Smooth muscle cell (in vitro differentiated cells): ENCODE data around the gene CYP4F8. TPM values are rescaled to one million over a fixed set of nuclear protein-coding genes. Genes with fewer than 3 reads are reported as not detected.
"Not testable (repeated sequence)": the region's sequence is repeated elsewhere in the genome, so short reads cannot be mapped to it uniquely, and the experiment has no call there.

Experiments used
- DNase-seq: peaks from one replicate; lab custom pipeline; 2025; ENCODE audit not compliant: unreplicated experiment; lab: John Stamatoyannopoulos, UW
- H2AFZ ChIP-seq: fragments of 200-600 bp; sonication (generic); 2 replicates; pipeline ENCODE4 v1.6.0; 2016; ENCODE audit warnings: antibody characterized with exemption, low read depth, mild to moderate bottlenecking
- H3F3A ChIP-seq: fragments of 200-600 bp; sonication (generic); 2 replicates; pipeline ENCODE4 v1.6.0; 2017; ENCODE audit warnings: antibody characterized with exemption, low read depth
- H3K27ac ChIP-seq: fragments of 200-600 bp; sonication (generic); 2 replicates; pipeline ENCODE4 v1.5.1; 2016; ENCODE audit warnings: low read depth, mild to moderate bottlenecking
- H3K27me3 ChIP-seq: fragments of 200-600 bp; sonication (generic); 2 replicates; pipeline ENCODE4 v1.6.1; 2016; ENCODE audit warnings: low read depth, mild to moderate bottlenecking
- H3K36me3 ChIP-seq: fragments of 200-600 bp; sonication (generic); 2 replicates; pipeline ENCODE4 v1.5.1; 2016; ENCODE audit warnings: low read depth
- H3K4me1 ChIP-seq: fragments of 200-600 bp; sonication (generic); 2 replicates; pipeline ENCODE4 v1.5.1; 2016; ENCODE audit warnings: low read depth
- H3K4me2 ChIP-seq: fragments of 200-600 bp; sonication (generic); 2 replicates; pipeline ENCODE4 v1.6.0; 2016; ENCODE audit warnings: mild to moderate bottlenecking
- H3K4me3 ChIP-seq: fragments of 200-600 bp; sonication (generic); 2 replicates; pipeline ENCODE4 v1.5.1; 2016; ENCODE audit warnings: mild to moderate bottlenecking
- H3K79me2 ChIP-seq: fragments of 200-600 bp; sonication (generic); 2 replicates; pipeline ENCODE4 v1.6.0; 2016; ENCODE audit warnings: low read depth, mild to moderate bottlenecking
- H3K9ac ChIP-seq: fragments of 200-600 bp; sonication (generic); 2 replicates; pipeline ENCODE4 v1.6.0; 2016; ENCODE audit warnings: low read depth
- H3K9me3 ChIP-seq: fragments of 200-600 bp; sonication (generic); replicated peaks from 2 replicates; pipeline ENCODE4 v1.5.1; 2016; ENCODE audit warnings: low read depth
- H4K20me1 ChIP-seq: fragments of 200-600 bp; sonication (generic); 2 replicates; pipeline ENCODE4 v1.6.0; 2016; ENCODE audit warnings: low read depth
- WGBS: methylation state at CpG from one replicate; pipeline ENCODE4 v1.1.7; 2016; ENCODE audit warnings: low lambda C conversion rate; 5-methylcytosine and 5-hydroxymethylcytosine counted together
- polyA plus RNA-seq: library from polyadenylated mRNA; unstranded; fragments of >200 nt; fragmentation: Nextera tagmentation; extraction: Ambion mirVana; gene quantifications from 2 replicates; pipeline ENCODE4 v1.2.1, GENCODE V29; 2016
- total RNA-seq: library from RNA; depleted of rRNA; stranded (reverse); fragments of >200 nt; gene quantifications from 2 replicates; pipeline ENCODE4 v1.2.3, GENCODE V29; 2014
- TF ChIP-seq, protein P1 (sequence below): fragments of 200-600 bp; sonication (generic); IDR thresholded peaks from 2 replicates; pipeline ENCODE4 v1.5.1; 2017; ENCODE audit warnings: borderline replicate concordance, mild to moderate bottlenecking, antibody characterized with exemption; ENCODE audit not compliant: insufficient read depth, poor library complexity, severe bottlenecking

CYP4F8 gene
- total and polyA plus RNA-seq, 2 experiments from 2014 or later = not detected

DNA sequence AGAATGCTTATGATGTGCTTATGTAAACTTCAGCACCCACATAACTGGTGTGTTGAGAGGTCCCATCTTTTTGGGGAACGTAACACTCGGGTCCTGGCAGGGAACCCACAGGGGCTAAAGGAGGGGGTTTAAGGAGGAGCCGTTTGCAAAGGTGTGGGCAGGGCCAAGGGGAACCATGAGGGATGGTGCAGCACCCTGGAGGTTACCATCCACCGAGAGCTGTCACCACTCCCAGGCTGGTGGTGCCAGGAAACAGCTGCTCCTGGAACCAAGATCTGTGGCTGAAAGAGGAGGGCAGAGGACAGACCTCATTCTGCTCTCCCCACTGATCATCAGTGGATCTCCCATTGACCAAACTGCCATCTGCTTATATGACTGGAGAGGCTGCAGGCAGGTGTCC, 23.2 kb upstream of the CYP4F8 start:
- no peak overlapping the region for H3K27ac ChIP-seq
- no peak overlapping the region for H2AFZ ChIP-seq
- no peaks in the 10 kb centered on the region for H3F3A ChIP-seq
- TF ChIP-seq, protein P1, sequence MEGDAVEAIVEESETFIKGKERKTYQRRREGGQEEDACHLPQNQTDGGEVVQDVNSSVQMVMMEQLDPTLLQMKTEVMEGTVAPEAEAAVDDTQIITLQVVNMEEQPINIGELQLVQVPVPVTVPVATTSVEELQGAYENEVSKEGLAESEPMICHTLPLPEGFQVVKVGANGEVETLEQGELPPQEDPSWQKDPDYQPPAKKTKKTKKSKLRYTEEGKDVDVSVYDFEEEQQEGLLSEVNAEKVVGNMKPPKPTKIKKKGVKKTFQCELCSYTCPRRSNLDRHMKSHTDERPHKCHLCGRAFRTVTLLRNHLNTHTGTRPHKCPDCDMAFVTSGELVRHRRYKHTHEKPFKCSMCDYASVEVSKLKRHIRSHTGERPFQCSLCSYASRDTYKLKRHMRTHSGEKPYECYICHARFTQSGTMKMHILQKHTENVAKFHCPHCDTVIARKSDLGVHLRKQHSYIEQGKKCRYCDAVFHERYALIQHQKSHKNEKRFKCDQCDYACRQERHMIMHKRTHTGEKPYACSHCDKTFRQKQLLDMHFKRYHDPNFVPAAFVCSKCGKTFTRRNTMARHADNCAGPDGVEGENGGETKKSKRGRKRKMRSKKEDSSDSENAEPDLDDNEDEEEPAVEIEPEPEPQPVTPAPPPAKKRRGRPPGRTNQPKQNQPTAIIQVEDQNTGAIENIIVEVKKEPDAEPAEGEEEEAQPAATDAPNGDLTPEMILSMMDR = no peak
- H3K4me2 ChIP-seq = no peak overlapping the region
- peaks cover 7% of the 10 kb centered on the region for H3K9me3 ChIP-seq
- 76% methylated on average over 4 of the region's 4 CpGs for WGBS
- H3K9ac ChIP-seq = no peak overlapping the region
- H3K4me3 ChIP-seq = no peak overlapping the region
- no peak for DNase-seq
- no peaks in the 10 kb centered on the region for H3K36me3 ChIP-seq
- H3K4me1 ChIP-seq = no peaks in the 10 kb centered on the region
- no peaks in the 10 kb centered on the region for H3K27me3 ChIP-seq
- no peaks in the 10 kb centered on the region for H3K79me2 ChIP-seq
- H4K20me1 ChIP-seq = no peaks in the 10 kb centered on the region

GRCh38 chr19:15592506-15592905, 22.5 kb upstream of the CYP4F8 start:
- not testable (repeated sequence) for H3K4me3 ChIP-seq, H3K27me3 ChIP-seq, H3K4me1 ChIP-seq, H3K79me2 ChIP-seq, H3F3A ChIP-seq, H4K20me1 ChIP-seq, H2AFZ ChIP-seq, H3K27ac ChIP-seq, DNase-seq, H3K9me3 ChIP-seq, H3K4me2 ChIP-seq, H3K9ac ChIP-seq, H3K36me3 ChIP-seq
- 25% methylated on average over 5 of the region's 5 CpGs for WGBS

DNA sequence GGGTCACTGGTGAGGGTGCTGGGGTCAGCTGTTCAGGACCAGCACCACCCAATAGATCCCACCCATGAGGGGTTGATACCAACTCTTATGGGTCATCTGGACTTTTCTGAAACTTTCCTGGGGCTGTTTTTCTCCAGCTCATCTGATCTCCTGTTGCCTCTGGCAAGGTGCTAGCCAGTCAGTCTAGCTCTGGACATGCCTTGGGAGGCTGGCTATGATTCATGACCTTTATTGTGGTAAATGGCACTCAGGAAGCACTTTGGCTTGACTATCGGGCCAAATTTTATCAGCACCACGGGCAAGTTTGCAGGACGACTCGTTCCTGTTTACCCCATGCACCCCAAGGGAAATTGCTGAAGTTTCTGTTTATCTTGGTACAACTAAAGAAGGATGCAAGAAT, 21.3 kb upstream of the CYP4F8 start:
- not testable (repeated sequence) for H4K20me1 ChIP-seq, H2AFZ ChIP-seq, H3K9ac ChIP-seq, H3K4me3 ChIP-seq, H3K36me3 ChIP-seq, H3K9me3 ChIP-seq, H3K4me1 ChIP-seq, H3K27ac ChIP-seq, H3K79me2 ChIP-seq, H3F3A ChIP-seq, H3K27me3 ChIP-seq, DNase-seq, H3K4me2 ChIP-seq
- 71% methylated on average over 4 of the region's 4 CpGs for WGBS

DNA sequence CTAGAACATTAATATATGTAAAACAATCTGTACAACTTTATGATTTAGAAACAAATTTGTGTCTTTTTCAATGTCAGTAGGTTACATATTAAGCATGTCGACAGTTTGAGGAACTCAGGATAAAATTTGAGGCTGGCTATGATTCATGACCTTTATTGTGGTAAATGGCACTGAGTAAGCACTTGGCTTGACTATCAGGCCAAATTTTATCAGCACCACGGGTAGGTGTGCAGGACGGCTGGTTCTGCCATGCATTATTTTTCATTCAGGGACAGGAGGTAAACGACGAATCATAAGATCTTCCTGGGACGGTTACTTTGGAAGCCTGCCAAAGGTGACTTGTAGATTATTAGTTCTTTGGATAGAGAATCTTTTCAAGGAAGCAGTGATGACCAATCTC, 19.9 kb upstream of the CYP4F8 start:
- 64% methylated on average over 6 of the region's 6 CpGs for WGBS
- H2AFZ ChIP-seq = no peak overlapping the region
- H3F3A ChIP-seq = no peaks in the 10 kb centered on the region
- H3K79me2 ChIP-seq = no peaks in the 10 kb centered on the region
- H4K20me1 ChIP-seq = no peaks in the 10 kb centered on the region
- no peaks in the 10 kb centered on the region for H3K4me1 ChIP-seq
- peaks cover 4% of the 10 kb centered on the region for H3K9me3 ChIP-seq
- H3K27ac ChIP-seq = no peak overlapping the region
- no peak for DNase-seq
- H3K9ac ChIP-seq = no peak overlapping the region
- TF ChIP-seq, protein P1 = no peak
- H3K36me3 ChIP-seq = no peaks in the 10 kb centered on the region
- no peak overlapping the region for H3K4me2 ChIP-seq
- H3K27me3 ChIP-seq = no peaks in the 10 kb centered on the region
- H3K4me3 ChIP-seq = no peak overlapping the region

DNA sequence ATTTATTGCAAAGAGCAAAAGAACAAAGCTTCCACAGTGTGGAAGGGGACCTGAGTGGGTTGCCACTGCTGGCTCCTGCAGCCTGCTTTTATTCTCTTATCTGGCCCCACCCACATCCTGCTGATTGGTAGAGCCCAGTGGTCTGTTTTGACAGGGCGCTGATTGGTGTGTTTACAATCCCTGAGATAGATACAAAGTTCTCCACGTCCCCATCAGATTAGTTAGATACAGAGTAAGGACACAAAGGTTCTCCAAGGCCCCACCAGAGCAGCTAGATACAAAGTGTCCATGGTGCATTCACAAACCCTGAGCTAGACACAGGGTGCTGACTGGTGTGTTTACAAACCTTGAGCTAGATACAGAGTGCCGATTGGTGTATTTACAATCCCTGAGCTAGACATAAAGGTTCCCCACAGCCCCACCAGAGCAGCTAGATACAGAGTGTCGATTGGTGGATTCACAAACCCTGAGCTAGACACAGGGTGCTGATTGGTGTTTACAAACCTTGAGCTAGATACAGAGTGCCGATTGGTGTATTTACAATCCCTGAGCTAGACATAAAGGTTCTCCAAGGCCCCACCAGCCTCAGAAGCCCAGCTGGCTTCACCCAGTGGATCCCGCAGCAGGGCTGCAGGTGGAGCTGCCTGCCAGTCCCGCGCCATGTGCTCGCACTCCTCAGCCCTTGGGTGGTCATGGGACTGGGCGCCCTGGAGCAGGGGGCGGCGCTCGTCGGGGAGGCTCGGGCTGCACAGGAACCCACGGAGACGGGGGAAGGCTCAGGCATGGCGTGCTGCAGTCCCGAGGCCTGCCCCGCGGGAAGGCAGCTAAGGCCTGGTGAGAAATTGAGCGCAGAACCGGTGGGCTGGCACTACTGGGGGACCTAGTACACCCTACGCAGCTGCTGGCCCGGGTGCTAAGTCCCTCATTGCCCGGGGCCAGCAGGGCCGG, 6.8 kb upstream of the CYP4F8 start:
- H4K20me1 ChIP-seq, H3K27ac ChIP-seq, H3K9me3 ChIP-seq, DNase-seq, H3K4me1 ChIP-seq, H3K79me2 ChIP-seq, H2AFZ ChIP-seq, H3K4me2 ChIP-seq, H3K9ac ChIP-seq, H3K27me3 ChIP-seq, H3K36me3 ChIP-seq, H3F3A ChIP-seq, H3K4me3 ChIP-seq: not testable (repeated sequence)
- 78% methylated on average over 24 of the region's 27 CpGs for WGBS
